IMR-90 (cell line): ENCODE data around the gene TRIM37. TPM values are rescaled to one million over a fixed set of nuclear protein-coding genes. Genes with fewer than 3 reads are reported as not detected.

ENCODE experiments used
- ATAC-seq: fragments of 200-7000 bp; cut with Tn5 transposase; 2 replicates; pipeline ENCODE4 v1.9.1; 2020; ENCODE audit warnings: low read depth, mild to moderate bottlenecking, moderate library complexity
- BruUV-seq: library from RNA; stranded (reverse); fragments of 400-500 nt; replicated peaks from 2 replicates; lab custom pipeline; 2021; lab: Mats Ljungman, UMichigan
- CTCF ChIA-PET: fragments of 300-600 bp; formaldehyde crosslinking; extraction: SDS; loops from one replicate; lab custom pipeline; 2021; ENCODE audit warnings: antibody characterized with exemption; lab: Yijun Ruan, JAX
- POLR2A ChIA-PET: fragments of 300-600 bp; sonication (Branson Sonifier 250); formaldehyde crosslinking; loops from one replicate; lab custom pipeline; 2022; ENCODE audit warnings: antibody characterized with exemption; ENCODE audit not compliant: unreplicated experiment; lab: Charles Lee
- DNase-seq: peaks from one replicate; pipeline ENCODE4 v3.0.0; 2013
- H2AFZ ChIP-seq: replicated peaks from 2 replicates; pipeline ENCODE3; 2013; ENCODE audit warnings: low read length, mild to moderate bottlenecking; ENCODE audit not compliant: poor library complexity
- H2AK5ac ChIP-seq: 2 replicates; pipeline ENCODE4 v1.6.1; 2013; ENCODE audit warnings: low read depth, low read length, inconsistent platforms
- H2AK9ac ChIP-seq: replicated peaks from 2 replicates; pipeline ENCODE3; 2013; ENCODE audit warnings: mild to moderate bottlenecking, low read depth, low read length, moderate library complexity; ENCODE audit not compliant: poor library complexity
- H2BK120ac ChIP-seq: 2 replicates; pipeline ENCODE4 v1.6.1; 2013; ENCODE audit warnings: low read depth, low read length, inconsistent platforms
- H2BK15ac ChIP-seq: 3 replicates; pipeline ENCODE4 v1.6.1; 2013; ENCODE audit warnings: low read depth, low read length, inconsistent platforms
- H2BK20ac ChIP-seq: 2 replicates; pipeline ENCODE4 v1.6.1; 2013; ENCODE audit warnings: low read depth, mild to moderate bottlenecking, inconsistent platforms, low read length, moderate library complexity
- H2BK5ac ChIP-seq: 2 replicates; pipeline ENCODE4 v1.6.1; 2013; ENCODE audit warnings: mild to moderate bottlenecking, low read depth, low read length, inconsistent platforms; ENCODE audit not compliant: poor library complexity, severe bottlenecking
- H3K14ac ChIP-seq: replicated peaks from 2 replicates; pipeline ENCODE4 v1.6.1; 2013; ENCODE audit warnings: low read depth, low read length, inconsistent platforms
- H3K18ac ChIP-seq: 2 replicates; pipeline ENCODE4 v1.6.1; 2013; ENCODE audit warnings: low read depth, low read length, control low read depth
- H3K23ac ChIP-seq: 2 replicates; pipeline ENCODE4 v1.6.1; 2013; ENCODE audit warnings: low read depth, low read length, inconsistent platforms
- H3K27ac ChIP-seq: 2 replicates; pipeline ENCODE4 v1.5.1; 2013; ENCODE audit warnings: mild to moderate bottlenecking, control low read depth, low read length; ENCODE audit not compliant: insufficient read depth
- H3K27me3 ChIP-seq: 2 replicates; pipeline ENCODE4 v1.6.1; 2013; ENCODE audit warnings: low read length; ENCODE audit not compliant: control insufficient read depth, insufficient read depth
- H3K36me3 ChIP-seq: 2 replicates; pipeline ENCODE4 v1.6.1; 2013; ENCODE audit warnings: low read length, mixed read lengths; ENCODE audit not compliant: control insufficient read depth, insufficient read depth
- H3K4ac ChIP-seq: 2 replicates; pipeline ENCODE4 v1.6.1; 2013; ENCODE audit warnings: low read depth, low read length, inconsistent platforms
- H3K4me1 ChIP-seq: 2 replicates; pipeline ENCODE4 v1.6.1; 2013; ENCODE audit warnings: low read length, mixed read lengths; ENCODE audit not compliant: control insufficient read depth, insufficient read depth
- H3K4me2 ChIP-seq: 2 replicates; pipeline ENCODE4 v1.6.1; 2013; ENCODE audit warnings: low read depth, mild to moderate bottlenecking, control low read depth, low read length, moderate library complexity
- H3K4me3 ChIP-seq: 2 replicates; pipeline ENCODE4 v1.5.1; 2013; ENCODE audit warnings: low read depth, mild to moderate bottlenecking, control low read depth, low read length, moderate library complexity; ENCODE audit not compliant: insufficient read depth
- H3K56ac ChIP-seq: 2 replicates; pipeline ENCODE4 v1.6.1; 2013; ENCODE audit warnings: low read length, inconsistent platforms; ENCODE audit not compliant: insufficient read depth; ENCODE audit errors: extremely low read depth
- H3K79me1 ChIP-seq, 2 experiments: 2 replicates each; pipeline ENCODE4 v1.6.1; 2013; ENCODE audit warnings: low read length in 2 of 2, inconsistent platforms in 1 of 2, low read depth in 1 of 2
- H3K9ac ChIP-seq: 2 replicates; pipeline ENCODE4 v1.6.1; 2013; ENCODE audit warnings: low read depth, low read length, control low read depth
- H3K9me1 ChIP-seq: 2 replicates; pipeline ENCODE4 v1.6.1; 2013; ENCODE audit warnings: low read length, inconsistent platforms; ENCODE audit not compliant: insufficient read depth
- H3K9me3 ChIP-seq: 2 replicates; pipeline ENCODE4 v1.6.1; 2013; ENCODE audit warnings: low read length; ENCODE audit not compliant: control insufficient read depth, insufficient read depth
- H4K20me1 ChIP-seq: 2 replicates; pipeline ENCODE4 v1.6.1; 2013; ENCODE audit warnings: low read length, inconsistent platforms; ENCODE audit not compliant: insufficient read depth
- H4K5ac ChIP-seq: 2 replicates; pipeline ENCODE4 v1.6.1; 2013; ENCODE audit warnings: mild to moderate bottlenecking, low read depth, low read length, control low read depth
- H4K8ac ChIP-seq, 2 experiments: 2 replicates each; pipeline ENCODE4 v1.6.1; 2013; ENCODE audit warnings: low read depth in 2 of 2, low read length in 2 of 2, control low read depth in 1 of 2, inconsistent platforms in 1 of 2
- H4K91ac ChIP-seq: 2 replicates; pipeline ENCODE4 v1.6.1; 2013; ENCODE audit warnings: low read depth, low read length, inconsistent platforms; ENCODE audit not compliant: insufficient read depth
- BHLHE40 ChIP-seq: fragments of 150-350 bp; IDR thresholded peaks from 2 replicates; pipeline ENCODE4 v1.6.1; 2016; ENCODE audit warnings: mild to moderate bottlenecking, low read depth, low read length
- ELK1 ChIP-seq: fragments of 150-350 bp; IDR thresholded peaks from 2 replicates; pipeline ENCODE4 v1.6.1; 2016; ENCODE audit warnings: low read depth, mild to moderate bottlenecking, low read length, moderate library complexity, borderline replicate concordance
- FOS ChIP-seq: fragments of 150-350 bp; IDR thresholded peaks from 2 replicates; pipeline ENCODE4 v1.6.1; 2016; ENCODE audit warnings: low read depth, low read length
- MAFK ChIP-seq: IDR thresholded peaks from 2 replicates; pipeline ENCODE4 v1.6.1; 2012; ENCODE audit warnings: low read depth, low read length, improper control_type of control experiment
- MXI1 ChIP-seq: IDR thresholded peaks from 2 replicates; pipeline ENCODE4 v1.6.1; 2012; ENCODE audit warnings: low read depth, mild to moderate bottlenecking, low read length, moderate library complexity, borderline replicate concordance
- POLR2A ChIP-seq: IDR thresholded peaks from 2 replicates; pipeline ENCODE4 v1.6.1; 2012; ENCODE audit warnings: mild to moderate bottlenecking, low read depth, low read length
- RAD21 ChIP-seq: IDR thresholded peaks from 2 replicates; pipeline ENCODE4 v1.6.1; 2012; ENCODE audit warnings: low read length, improper control_type of control experiment
- USF2 ChIP-seq: fragments of 150-350 bp; IDR thresholded peaks from 2 replicates; pipeline ENCODE4 v1.6.1; 2017; ENCODE audit warnings: mild to moderate bottlenecking, antibody characterized with exemption, low read length, low read depth
- WGBS, 2 experiments: methylation state at CpG; one replicate each; pipeline versions ENCODE4 v1.1.5 to v1.1.7; 2013; ENCODE audit warnings: missing lambda C conversion rate in 2 of 2; ENCODE audit not compliant: insufficient read length in 1 of 2; ENCODE audit errors: extremely low coverage in 2 of 2; 5-methylcytosine and 5-hydroxymethylcytosine counted together
- dilution Hi-C: fragments of 300-500 bp; cut with HindIII; formaldehyde crosslinking; loops from one replicate; pipeline ENCODE4 v1.14.3; 2018; ENCODE audit warnings: low sequenced_read_pairs; ENCODE audit not compliant: unreplicated experiment
- in situ Hi-C: fragments of 300-500 bp; cut with MboI; formaldehyde crosslinking; loops from 3 replicates; pipeline ENCODE4 v1.14.3; 2019; ENCODE audit warnings: low sequenced_read_pairs, inconsistent platforms, mixed read lengths
- intact Hi-C: fragments of 100-400 bp; cut with micrococcal nuclease; formaldehyde crosslinking; loops from 2 replicates; pipeline ENCODE4 v1.10.0; 2022
- polyA plus RNA-seq, 3 experiments: library from polyadenylated mRNA; depleted of rRNA; stranded (reverse); fragments of >200 nt; gene quantifications; 2 replicates each; pipeline ENCODE4 v1.2.3, GENCODE V29; 2012; ENCODE audit warnings: low replicate concordance in 1 of 3
- total RNA-seq: library from RNA; depleted of rRNA; stranded (reverse); fragments of >200 nt; gene quantifications from 2 replicates; pipeline ENCODE4 v1.2.3, GENCODE V29; 2012

Gene TRIM37
- total and polyA plus RNA-seq, 2 of the 4 experiments (the other 2 are of a cell fraction): 12.1 to 24.9 TPM

- Histone ChIP-seq H2AFZ (no peak overlapping the region), H3K27ac (no peak overlapping the region), H2BK20ac (no peak overlapping the region), H2BK120ac (no peak overlapping the region), H3K27me3 (no peaks in the 10 kb centered on the region), H4K91ac (no peak overlapping the region), H3K56ac (no peak overlapping the region), H3K18ac (no peak overlapping the region), H3K4me2 (no peak overlapping the region), H3K14ac (no peak overlapping the region), H3K79me1 (peaks cover 22 to 51% of the 10 kb centered on the region in 2 experiments; a peak in 3 of 4 replicates), H3K4me3 (no peak overlapping the region), H4K20me1 (peaks cover 7% of the 10 kb centered on the region), H3K9me3 (no peaks in the 10 kb centered on the region), H2AK5ac (no peak overlapping the region), H2BK5ac (no peak overlapping the region), H4K5ac (no peak overlapping the region), H4K8ac (no peak overlapping the region), H3K4me1 (no peaks in the 10 kb centered on the region), H3K4ac (no peak overlapping the region), H2BK15ac (no peak overlapping the region), H3K23ac (no peak overlapping the region), H3K9ac (no peak overlapping the region), H3K9me1 (0 out of 2 replicates have a peak, but pooled peaks cover 9% of the 10 kb centered on the region), H2AK9ac (no peak overlapping the region), H3K36me3 (peaks cover 2% of the 10 kb centered on the region)
- POLR2A ChIA-PET: no interaction called here
- intact Hi-C loops: no loop called here
- dilution Hi-C loops: no loop called here
- WGBS, 2 experiments: no CpG with 5 or more reads among the region's 4 CpGs
- TF ChIP-seq USF2: no peak
- no peak for TF ChIP-seq RAD21
- TF ChIP-seq BHLHE40: no peak
- TF ChIP-seq FOS: no peak
- TF ChIP-seq MAFK: no peak
- TF ChIP-seq MXI1: no peak
- TF ChIP-seq ELK1: no peak
- no peak for TF ChIP-seq POLR2A
- DNase-seq (no peak), ATAC-seq (no peak)
- BruUV-seq: no TSS peak
- CTCF ChIA-PET: interaction anchor here (0.6 kb wide), 1 partner anchor 382 kb away, joined by 6 read pairs; no protein-coding TSS in a partner anchor
- in situ Hi-C loops: no loop called here
Measured at GRCh38 chr17:59139939-59140338, 33.3 kb upstream of the TRIM37 start.
